Caco-2 (cell line): ENCODE measurements around the gene FHIT. TPM values are rescaled to one million over a fixed set of nuclear protein-coding genes. Genes with fewer than 3 reads are reported as not detected.

Experiments
- BruUV-seq: library from RNA; stranded (reverse); fragments of 400-500 nt; replicated peaks from 2 replicates; lab custom pipeline; 2021; lab: Mats Ljungman, UMichigan
- CTCF ChIA-PET: fragments of 300-600 bp; sonication (Branson Sonifier 250); formaldehyde crosslinking; loops from one replicate; lab custom pipeline; 2022; ENCODE audit warnings: antibody characterized with exemption; lab: Charles Lee
- POLR2A ChIA-PET: fragments of 300-600 bp; sonication (Branson Sonifier 250); formaldehyde crosslinking; loops from one replicate; lab custom pipeline; 2022; ENCODE audit warnings: antibody characterized with exemption; lab: Charles Lee
- DNase-seq, 2 experiments: peaks; one replicate each; pipeline versions ENCODE4 v3.0.0 to v3.0.0-alpha.2; 2020 to 2022
- H3K27me3 ChIP-seq: replicated peaks from 2 replicates; pipeline ENCODE4 v1.6.0; 2011; ENCODE audit warnings: low read length; ENCODE audit not compliant: control insufficient read depth, insufficient read depth
- H3K36me3 ChIP-seq: 2 replicates; pipeline ENCODE4 v1.5.1; 2011; ENCODE audit warnings: low read length; ENCODE audit not compliant: control insufficient read depth, insufficient read depth
- H3K4me1 ChIP-seq: fragments of 250-450 bp; sonication (Bioruptor Pico); 2 replicates; pipeline ENCODE4 v1.5.1; 2020; ENCODE audit warnings: mild to moderate bottlenecking
- H3K4me3 ChIP-seq: 2 replicates; pipeline ENCODE4 v1.5.1; 2011; ENCODE audit warnings: low read depth, mild to moderate bottlenecking, control low read depth, low read length
- H3K9me3 ChIP-seq: fragments of 250-450 bp; sonication (Bioruptor Pico); 2 replicates; pipeline ENCODE4 v1.5.1; 2020; ENCODE audit warnings: mild to moderate bottlenecking, moderate library complexity
- H3K27ac Mint-ChIP-seq: one replicate; pipeline ENCODE4 v1.8.0; 2022; ENCODE audit warnings: mixed read lengths; ENCODE audit not compliant: unreplicated experiment
- H3K27me3 Mint-ChIP-seq: one replicate; pipeline ENCODE4 v1.8.0; 2022; ENCODE audit warnings: mixed read lengths; ENCODE audit not compliant: insufficient read depth, unreplicated experiment
- H3K36me3 Mint-ChIP-seq: one replicate; pipeline ENCODE4 v1.8.0; 2022; ENCODE audit warnings: mild to moderate bottlenecking, mixed read lengths; ENCODE audit not compliant: insufficient read depth, unreplicated experiment
- H3K4me1 Mint-ChIP-seq: one replicate; pipeline ENCODE4 v1.8.0; 2022; ENCODE audit warnings: low read depth, mixed read lengths; ENCODE audit not compliant: unreplicated experiment
- H3K4me3 Mint-ChIP-seq: one replicate; pipeline ENCODE4 v1.8.0; 2022; ENCODE audit warnings: mild to moderate bottlenecking, moderate library complexity, mixed read lengths; ENCODE audit not compliant: unreplicated experiment
- H3K9me3 Mint-ChIP-seq: one replicate; pipeline ENCODE4 v1.8.0; 2022; ENCODE audit warnings: mixed read lengths; ENCODE audit not compliant: unreplicated experiment
- CTCF ChIP-seq, 2 experiments: fragments of 200-600 bp in 1 of 2; IDR thresholded peaks; 1 replicate in 1 of 2; 2 replicates in 1 of 2; pipeline versions ENCODE4 v1.5.1 to v1.8.0; 2011 to 2022; ENCODE audit warnings: antibody characterized with exemption in 1 of 2, control low read depth in 1 of 2, inconsistent platforms in 1 of 2, low read depth in 1 of 2, low read length in 1 of 2, mild to moderate bottlenecking in 1 of 2, moderate library complexity in 1 of 2; ENCODE audit not compliant: insufficient read depth in 1 of 2, severe bottlenecking in 1 of 2, unreplicated experiment in 1 of 2
- intact Hi-C: fragments of 100-400 bp; cut with micrococcal nuclease; formaldehyde crosslinking; loops from one replicate; pipeline ENCODE4 v1.10.0; 2022; ENCODE audit not compliant: unreplicated experiment
- total RNA-seq: library from RNA; stranded (reverse); gene quantifications from 2 replicates; pipeline ENCODE4 v1.2.3, GENCODE V29; 2022

The FHIT gene
- total RNA-seq, 1 experiment from 2014 or later = 8.3 TPM

GRCh38 chr3:60216462-60217075 lies 1034.7 kb downstream of the FHIT start:
- H3K36me3 ChIP-seq = no peaks in the 10 kb centered on the region
- BruUV-seq = no TSS peak
- no peaks in the 10 kb centered on the region for H3K4me1 Mint-ChIP-seq
- no peak for TF ChIP-seq CTCF (IDR thresholded peaks at IDR 0.05; ENCODE audit: insufficient read depth in 1 of 2, low read depth in 1 of 2, low read length in 1 of 2, severe bottlenecking in 1 of 2, unreplicated experiment in 1 of 2)
- H3K4me1 ChIP-seq = no peaks in the 10 kb centered on the region
- ChIA-PET POLR2A (no interaction called here), CTCF (interaction anchor here (0.5 kb wide), 1 partner anchor 14 kb away, joined by 3 read pairs; no protein-coding TSS in a partner anchor)
- intact Hi-C loops = no loop called here
- H3K27me3 Mint-ChIP-seq = no peaks in the 10 kb centered on the region
- no peaks in the 10 kb centered on the region for H3K36me3 Mint-ChIP-seq
- DNase-seq = no peak
- no peaks in the 10 kb centered on the region for H3K27me3 ChIP-seq
- no peak overlapping the region for H3K27ac Mint-ChIP-seq
- H3K9me3 ChIP-seq = no peaks in the 10 kb centered on the region
- no peak overlapping the region for H3K4me3 ChIP-seq
- H3K9me3 Mint-ChIP-seq = no peaks in the 10 kb centered on the region
- H3K4me3 Mint-ChIP-seq = no peak overlapping the region

- Mint-ChIP-seq H3K27ac (no peak overlapping the region), H3K9me3 (no peaks in the 10 kb centered on the region), H3K27me3 (no peaks in the 10 kb centered on the region), H3K4me1 (no peaks in the 10 kb centered on the region), H3K36me3 (no peaks in the 10 kb centered on the region), H3K4me3 (no peak overlapping the region)
- ChIA-PET CTCF (interaction anchor here (0.5 kb wide), 1 partner anchor 13 kb away, joined by 3 read pairs; no protein-coding TSS in a partner anchor), POLR2A (no interaction called here)
- TF ChIP-seq CTCF (IDR thresholded peaks at IDR 0.05; ENCODE audit: insufficient read depth in 1 of 2, low read depth in 1 of 2, low read length in 1 of 2, severe bottlenecking in 1 of 2, unreplicated experiment in 1 of 2) = no peak
- no peaks in the 10 kb centered on the region for H3K4me1 ChIP-seq
- H3K27me3 ChIP-seq = no peaks in the 10 kb centered on the region
- BruUV-seq = no TSS peak
- no peaks in the 10 kb centered on the region for H3K36me3 ChIP-seq
- DNase-seq = no peak
- intact Hi-C loops = no loop called here
- no peak overlapping the region for H3K4me3 ChIP-seq
- H3K9me3 ChIP-seq = no peaks in the 10 kb centered on the region
These were observed 1035.3 kb downstream of the FHIT start for GRCh38 chr3:60215946-60216345.

- no peak for DNase-seq
- BruUV-seq = no TSS peak
- H3K27me3 ChIP-seq = no peaks in the 10 kb centered on the region
- no peak overlapping the region for H3K4me3 ChIP-seq
- Mint-ChIP-seq H3K4me1 (no peaks in the 10 kb centered on the region), H3K27me3 (no peaks in the 10 kb centered on the region), H3K36me3 (no peaks in the 10 kb centered on the region), H3K27ac (no peak overlapping the region), H3K9me3 (no peaks in the 10 kb centered on the region), H3K4me3 (no peak overlapping the region)
- TF ChIP-seq CTCF (IDR thresholded peaks at IDR 0.05; ENCODE audit: insufficient read depth in 1 of 2, low read depth in 1 of 2, low read length in 1 of 2, severe bottlenecking in 1 of 2, unreplicated experiment in 1 of 2) = no peak
- no peaks in the 10 kb centered on the region for H3K4me1 ChIP-seq
- no peaks in the 10 kb centered on the region for H3K36me3 ChIP-seq
- CTCF ChIA-PET = no interaction called here
- POLR2A ChIA-PET = no interaction called here
- H3K9me3 ChIP-seq = no peaks in the 10 kb centered on the region
- intact Hi-C loops = no loop called here
These were observed 1043.3 kb downstream of the FHIT start for GRCh38 chr3:60207905-60208304.
